H54 (cell line): ENCODE data around the gene KLHL10.
"Not testable (repeated sequence)": the region's sequence is repeated elsewhere in the genome, so short reads cannot be mapped to it uniquely, and the experiment has no call there.

Experiments
- DNase-seq: peaks from one replicate; pipeline ENCODE4 v3.0.0; 2011; ENCODE audit warnings: low spot score, mixed read lengths; ENCODE audit not compliant: insufficient read length
- FAIRE-seq: peaks from 3 replicates; lab custom pipeline; 2011; peaks lifted over from hg19 to GRCh38; lab: Jason Lieb, UNC
- POLR2A ChIP-seq: IDR thresholded peaks from 2 replicates; pipeline ENCODE4 v1.6.1; 2011; ENCODE audit warnings: low read depth, mild to moderate bottlenecking, low read length

KLHL10 gene

DNA sequence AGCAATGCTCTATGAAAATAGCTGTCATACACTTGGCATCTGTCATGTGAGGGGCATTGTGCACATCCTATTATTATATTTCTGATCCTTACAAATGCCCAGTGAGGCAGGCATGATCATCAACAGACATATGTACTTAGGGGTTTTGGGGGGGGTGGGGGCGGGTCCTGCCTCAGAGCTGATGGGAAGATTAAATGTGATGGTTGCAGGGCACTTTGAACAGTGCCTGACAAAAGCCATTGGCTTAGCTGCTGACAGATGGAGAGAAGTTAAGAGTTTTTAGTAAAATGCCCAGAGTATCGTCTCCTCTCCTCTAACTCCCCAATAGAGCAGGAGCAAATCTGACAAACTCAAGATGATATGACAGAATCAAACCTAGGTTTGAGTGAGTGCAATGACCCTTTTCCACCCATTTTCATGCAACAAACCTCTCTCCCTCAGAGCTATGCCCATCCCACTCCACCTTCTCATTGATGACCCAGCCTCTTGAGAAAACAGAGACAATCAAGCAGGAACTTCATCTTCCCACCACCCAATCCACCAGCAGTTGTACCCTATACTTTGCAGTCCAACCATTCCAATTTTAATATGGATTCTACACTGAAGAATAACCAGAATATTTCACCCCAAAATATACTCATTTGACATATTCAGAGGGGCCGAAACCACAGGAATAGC is 22.8 kb downstream of the KLHL10 start:
- no peak for TF ChIP-seq POLR2A
- no peak for FAIRE-seq
- DNase-seq, result no peak

DNA sequence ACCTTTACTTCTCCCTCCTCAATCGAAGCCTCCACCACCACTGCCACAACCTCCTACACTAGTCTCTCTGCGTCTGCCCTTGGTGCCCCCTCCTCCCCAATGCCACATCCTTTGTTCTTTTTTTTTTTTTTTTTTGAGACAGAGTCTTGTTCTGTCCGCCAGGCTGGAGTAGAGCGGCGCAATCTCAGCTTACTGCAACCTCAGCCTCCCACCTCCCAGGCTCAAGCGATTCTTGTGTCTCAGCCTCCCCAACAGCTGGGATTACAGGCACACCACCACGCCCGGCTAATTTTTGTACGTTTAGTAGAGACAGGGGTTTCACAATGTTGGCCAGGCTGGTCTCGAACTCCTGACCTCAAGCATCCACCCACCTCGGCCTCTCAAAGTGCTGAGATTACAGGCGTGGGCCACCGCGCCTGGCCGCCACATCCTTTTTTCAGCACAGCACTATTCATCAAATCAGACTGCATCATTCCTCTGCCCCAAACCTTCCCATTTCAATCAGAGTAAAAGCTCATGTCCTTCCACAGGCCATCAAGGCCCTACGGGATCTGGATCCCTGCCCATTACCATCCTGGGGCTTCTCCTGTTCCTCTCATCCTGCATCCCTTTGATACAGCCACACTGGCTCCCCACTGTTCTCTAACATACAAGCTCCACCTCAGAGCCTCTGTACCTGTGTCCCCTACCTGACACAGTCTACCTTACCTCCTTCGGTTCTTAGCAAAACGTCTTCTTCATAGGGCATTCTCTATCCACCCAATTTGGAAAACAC is 25.6 kb downstream of the KLHL10 start:
- FAIRE-seq (no peak), DNase-seq (no peak)
- TF ChIP-seq POLR2A, result no peak

DNA sequence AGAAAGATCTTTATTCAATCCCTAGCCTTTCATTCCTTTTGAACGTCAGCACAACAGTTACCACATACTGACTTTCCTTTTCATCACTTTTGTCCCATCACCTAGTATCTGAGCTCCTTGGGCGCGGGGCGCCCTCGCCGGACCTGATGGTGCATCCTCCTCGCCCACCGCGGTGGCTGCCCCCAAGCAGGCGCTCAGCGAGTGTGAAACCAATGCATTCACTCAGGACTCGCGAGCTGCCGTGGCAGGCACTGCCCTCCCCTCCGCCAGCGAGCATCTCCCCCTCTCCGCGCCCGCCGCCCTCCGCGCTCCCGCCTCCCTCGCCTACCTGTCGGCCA is 26.8 kb downstream of the KLHL10 start:
- FAIRE-seq (no peak), DNase-seq (no peak)
- TF ChIP-seq POLR2A, result 0 out of 2 replicates have a peak, but pooled peaks have one; percentile 11

DNA sequence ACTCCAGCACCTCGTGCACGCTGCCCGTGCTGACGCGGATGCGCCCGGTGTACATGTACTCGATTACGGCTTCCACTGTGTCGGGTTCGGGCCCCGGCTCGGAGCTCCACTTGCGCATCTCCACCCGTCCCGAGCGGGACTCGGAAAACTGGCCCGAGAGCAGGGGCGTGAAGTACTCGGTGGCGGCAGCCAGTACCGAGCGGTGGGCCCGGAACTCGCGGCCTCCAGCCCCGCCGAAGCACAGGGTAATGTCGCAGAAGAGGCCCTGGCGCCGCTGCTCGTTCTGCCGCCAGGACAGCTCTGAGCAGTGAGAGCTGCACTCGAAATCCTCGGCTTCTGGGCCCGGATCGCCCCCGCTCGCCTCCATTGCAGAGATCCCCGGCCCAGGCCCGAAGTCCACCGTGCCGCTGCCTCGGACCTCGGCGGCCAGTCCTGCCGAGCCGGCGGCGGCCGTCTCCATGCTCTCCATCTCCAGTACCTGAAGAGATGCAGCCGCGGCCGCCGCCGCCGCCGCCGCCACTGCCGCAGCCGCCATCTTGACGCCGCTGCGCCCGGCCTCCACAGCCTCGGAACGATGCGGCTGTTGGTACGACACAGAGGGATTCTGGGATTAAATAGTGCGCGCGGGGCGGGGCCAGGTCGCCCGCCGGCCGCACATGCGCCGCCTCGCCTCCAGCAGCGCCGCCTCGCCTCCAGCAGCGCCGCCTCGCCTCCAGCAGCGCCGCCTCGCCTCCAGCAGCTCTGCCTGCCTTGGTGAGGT is 27.4 kb downstream of the KLHL10 start, which contains the start of gene KLHL11:
KLHL11 (minus strand) TSS at position 588 of the 760 bp plus-strand sequence; CDS start at position 535, 53 bp downstream.
- no peak for FAIRE-seq
- TF ChIP-seq POLR2A, result peak; percentile 93
- peak; percentile 88 for DNase-seq

DNA sequence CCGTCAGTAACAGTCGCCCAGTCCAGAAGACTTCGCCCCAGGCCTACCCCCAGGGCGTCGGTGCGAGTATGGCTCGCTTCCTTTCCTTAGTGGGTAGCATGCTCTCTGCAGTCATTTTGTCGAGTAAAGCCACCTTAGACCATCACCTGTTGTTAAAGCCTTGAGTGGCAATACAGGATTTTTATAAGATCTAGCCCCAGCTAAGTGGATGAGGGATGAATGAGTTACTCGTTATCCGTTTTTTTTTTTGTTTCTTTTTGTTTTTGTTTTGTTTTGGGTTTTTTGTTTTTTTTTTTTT is 27.9 kb downstream of the KLHL10 start:
- no peak for TF ChIP-seq POLR2A
- FAIRE-seq (no peak), DNase-seq (no peak)

DNA sequence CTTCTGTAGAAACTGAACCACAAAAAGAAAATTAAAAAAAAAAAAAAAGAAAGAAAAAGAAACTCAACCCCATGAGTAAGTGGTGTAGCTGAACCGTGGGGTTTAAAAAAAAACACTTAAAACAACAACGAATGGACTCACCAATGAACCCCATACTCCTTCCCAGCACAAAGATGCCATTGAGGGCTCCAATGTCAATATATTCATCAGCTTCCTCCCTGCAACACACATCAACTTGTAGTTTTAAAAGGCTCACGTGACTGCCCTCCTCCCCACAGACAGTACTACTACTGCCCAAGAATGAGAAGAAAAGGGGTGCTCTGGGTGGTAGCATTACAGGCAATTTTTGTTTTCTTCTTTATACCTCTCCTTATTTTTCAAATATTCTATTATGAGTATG is 30.9 kb downstream of the KLHL10 start:
- DNase-seq, result no peak
- no peak for FAIRE-seq
- no peak for TF ChIP-seq POLR2A

DNA sequence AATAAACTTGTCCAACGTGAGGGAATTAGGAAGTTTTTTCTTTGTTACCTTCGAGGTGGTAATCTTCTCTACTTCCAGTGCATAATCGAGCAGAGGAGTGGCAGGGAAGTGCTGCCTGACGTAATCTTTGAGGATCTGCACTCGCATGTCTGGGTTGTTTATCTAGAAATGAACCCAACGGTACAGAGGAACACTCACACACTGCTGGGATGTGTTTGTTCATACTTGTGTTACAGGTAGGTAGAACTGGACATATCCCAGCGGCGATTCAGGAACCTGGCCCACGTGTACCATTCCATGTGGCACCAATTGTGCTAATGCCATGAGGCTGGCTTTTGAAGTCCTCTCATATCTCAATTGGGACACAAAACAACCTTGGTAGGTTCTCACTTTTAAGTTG is 31.8 kb downstream of the KLHL10 start:
- DNase-seq, result no peak
- no peak for TF ChIP-seq POLR2A
- no peak for FAIRE-seq

DNA sequence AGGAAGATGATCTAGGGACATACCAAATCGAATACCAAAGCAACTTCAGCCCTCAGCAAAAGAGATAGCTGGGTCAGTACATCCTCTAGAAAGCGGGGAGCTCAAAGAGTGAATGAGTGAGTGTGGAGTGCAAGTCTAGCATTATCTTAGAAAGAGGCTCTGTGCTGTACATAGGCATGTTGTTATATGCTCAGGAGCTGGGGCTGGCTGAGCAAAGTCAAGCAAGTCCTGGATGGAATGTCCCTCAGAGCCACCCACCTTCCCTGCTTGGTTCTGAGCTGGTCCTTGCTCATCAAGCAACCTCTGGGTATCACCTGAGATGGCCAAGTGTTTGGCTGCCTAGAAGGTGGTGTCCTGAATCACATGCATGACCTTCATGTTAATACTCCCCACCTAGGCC is 32.5 kb downstream of the KLHL10 start:
- no peak for TF ChIP-seq POLR2A
- no peak for FAIRE-seq
- no peak for DNase-seq

DNA sequence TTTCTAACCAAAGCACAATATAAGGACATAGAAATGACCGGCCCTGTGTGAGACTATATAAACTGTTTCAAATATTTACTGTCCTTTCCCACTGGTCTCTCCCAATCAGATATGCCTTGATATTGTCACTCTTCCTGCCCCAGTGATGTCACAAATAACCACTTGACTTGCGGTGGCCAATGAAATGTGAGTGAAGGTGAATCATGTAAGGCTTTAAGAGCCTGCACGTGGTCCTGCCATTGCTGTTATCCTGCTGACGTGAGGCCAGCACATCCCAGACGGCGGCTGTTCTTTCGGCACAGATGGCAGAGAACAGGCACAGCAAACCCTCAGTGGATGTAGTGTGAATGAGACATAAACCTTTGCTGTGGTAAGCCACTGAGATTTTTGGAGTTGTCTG is 33.0 kb downstream of the KLHL10 start:
- no peak for FAIRE-seq
- DNase-seq, result no peak

DNA sequence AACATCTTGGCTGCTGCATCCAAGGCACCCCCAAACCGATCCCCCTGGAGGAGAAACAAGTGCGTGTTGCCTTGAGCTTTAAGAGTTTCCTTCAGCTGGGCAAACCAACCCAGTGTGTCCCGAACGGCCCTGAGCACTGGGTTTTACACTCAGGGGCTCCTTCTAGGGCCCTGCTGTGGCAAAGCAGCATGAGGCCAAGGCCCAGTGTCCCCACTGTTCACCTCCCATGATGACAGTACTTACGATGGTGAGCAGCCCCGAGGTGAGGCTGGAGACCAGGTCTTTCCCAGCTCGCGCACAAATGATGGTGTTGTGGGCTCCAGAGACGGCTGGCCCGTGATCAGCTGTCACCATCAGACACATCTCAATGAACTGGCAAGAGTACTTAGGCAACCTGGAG is 34.2 kb downstream of the KLHL10 start:
- no peak for TF ChIP-seq POLR2A
- DNase-seq, result no peak
- no peak for FAIRE-seq

More for the DNA sequence above, 33.0 kb downstream of the KLHL10 start:
- TF ChIP-seq POLR2A, result no peak

DNA sequence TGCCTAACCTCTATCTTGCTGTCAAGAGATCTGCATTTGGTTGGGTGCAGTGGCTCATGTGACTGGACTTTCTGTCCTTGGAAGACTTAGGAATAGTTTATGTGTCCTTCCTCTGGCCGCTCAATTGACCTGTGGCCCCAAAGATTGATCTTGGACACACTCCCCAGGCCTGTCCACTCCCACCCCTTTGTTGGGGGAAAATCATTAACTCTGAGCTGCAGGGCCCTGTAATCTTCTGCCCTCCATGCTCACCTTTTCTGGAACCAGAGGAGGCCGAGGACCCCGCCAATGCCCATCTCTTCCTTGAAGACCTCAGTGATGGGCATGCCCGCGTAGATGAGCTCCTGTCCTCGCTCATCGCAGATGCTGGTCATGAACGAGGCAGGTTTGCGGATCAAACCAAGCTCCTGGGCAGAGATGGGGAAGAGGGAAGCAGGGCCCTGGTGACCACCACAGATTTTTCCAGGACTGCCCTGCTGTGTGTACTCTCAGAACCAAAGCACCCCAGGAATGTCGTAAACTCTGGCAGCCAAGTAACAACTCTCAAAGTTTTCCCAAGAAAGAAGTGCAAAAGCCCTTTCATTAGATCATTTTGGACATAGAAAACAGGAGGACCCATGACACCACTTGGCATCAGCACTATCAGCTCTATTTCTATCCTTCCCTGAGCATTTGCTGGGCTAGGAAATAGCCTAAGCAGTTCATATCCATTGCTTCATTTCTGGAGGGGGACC is 36.1 kb downstream of the KLHL10 start:
- no peak for FAIRE-seq
- no peak for TF ChIP-seq POLR2A

DNA sequence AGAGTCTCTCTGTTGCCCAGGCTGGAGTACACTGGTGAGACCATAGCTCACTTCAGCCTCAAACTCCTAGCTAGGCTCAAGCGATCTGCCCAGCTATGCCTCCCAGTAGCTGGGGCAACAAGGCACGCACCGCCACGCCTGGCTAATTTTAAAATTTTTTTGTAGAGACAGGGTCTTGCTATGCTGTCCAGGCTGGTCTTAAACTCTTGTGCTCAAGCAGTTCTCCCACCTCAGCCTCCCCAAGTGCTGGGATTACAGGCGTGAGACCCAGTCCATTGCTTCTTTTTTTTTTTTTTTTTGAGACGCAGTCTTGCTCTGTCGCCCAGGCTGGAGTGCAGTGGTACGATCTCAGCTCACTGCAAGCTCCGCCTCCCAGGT is 36.7 kb downstream of the KLHL10 start:
- FAIRE-seq, DNase-seq: not testable (repeated sequence)

More for the DNA sequence above, 36.1 kb downstream of the KLHL10 start:
- no peak for DNase-seq

DNA sequence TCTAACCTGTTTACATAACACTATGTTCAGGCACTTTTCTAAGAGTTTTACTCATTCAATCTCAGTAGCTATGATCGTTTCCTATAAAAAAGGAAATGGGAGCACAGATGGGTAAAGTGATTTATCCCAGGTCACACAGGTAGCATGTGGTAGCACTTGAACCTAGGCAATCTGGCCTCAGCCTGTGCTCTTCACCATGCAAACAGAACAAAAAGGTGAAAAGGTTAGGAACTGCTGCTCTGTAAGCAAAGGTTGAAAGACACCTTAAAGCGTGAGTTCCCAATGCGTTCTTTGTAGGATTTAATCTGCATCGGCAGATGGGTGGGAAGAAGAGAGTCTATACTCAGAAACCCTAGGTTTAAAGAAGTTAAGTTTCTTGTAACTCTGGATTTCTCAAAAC is 42.5 kb downstream of the KLHL10 start:
- FAIRE-seq (no peak), DNase-seq (no peak)
- TF ChIP-seq POLR2A, result no peak

DNA sequence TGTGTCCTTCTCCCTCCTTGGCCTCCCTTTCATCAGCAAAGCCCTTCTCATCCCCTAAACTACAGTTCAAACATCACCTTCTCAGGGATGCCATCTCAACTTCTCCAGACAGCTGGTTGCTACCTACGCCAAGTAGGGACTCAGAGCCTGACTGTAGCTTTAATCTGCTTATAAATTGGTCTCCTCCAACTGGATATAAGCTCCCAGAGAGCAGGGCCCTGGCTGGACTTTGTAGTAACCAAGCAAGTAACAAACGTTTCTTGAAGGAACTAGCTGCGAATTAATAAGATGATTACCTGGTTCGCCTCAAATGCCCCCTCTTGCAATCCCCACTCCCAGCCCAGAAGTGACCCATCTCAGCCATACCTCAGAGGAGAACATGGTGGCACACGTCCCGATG is 45.1 kb downstream of the KLHL10 start:
- FAIRE-seq (no peak), DNase-seq (no peak)
- no peak for TF ChIP-seq POLR2A
